OCI-LY3 (cell line): Measurements from ENCODE around the gene CHL1.

Source experiments
- CTCF ChIP-seq: fragments of 200-600, 300-600 bp; sonication (generic); IDR thresholded peaks from 2 replicates; pipeline ENCODE4 v1.5.1; 2014; ENCODE audit warnings: antibody characterized with exemption, low read length, low read depth
- EZH2phosphoT487 ChIP-seq: fragments of 200-600 bp; shearing (Covaris generic); IDR thresholded peaks from 2 replicates; pipeline ENCODE4 v1.6.1; 2018; ENCODE audit warnings: antibody characterized with exemption, mixed run types, low read depth

GRCh38 chr3:409011-409410, 212.4 kb downstream of the CHL1 start:
- no peak for TF ChIP-seq CTCF
- no peak for TF ChIP-seq EZH2phosphoT487
